Heart right ventricle (tissue), 16 donors: Measurements from ENCODE around the gene CORO1C. TPM values are rescaled to one million over a fixed set of nuclear protein-coding genes. Genes with fewer than 3 reads are reported as not detected.

Source experiments
- ATAC-seq, 8 donors: fragments of 200-7000 bp; cut with Tn5 transposase; one replicate each; pipeline ENCODE4 v1.9.1; 2020; ENCODE audit warnings: mild to moderate bottlenecking in 8 of 8, moderate library complexity in 8 of 8, moderate number of reproducible peaks in 1 of 8
- DNase-seq, 2 donors: peaks; one replicate each; pipeline ENCODE4 v3.0.0-alpha.2; 2020
- H3K27ac ChIP-seq, 10 donors: fragments of 200-600 bp; sonication (generic) in 2 of 10; one replicate each; pipeline versions ENCODE4 v1.5.0 to v1.8.0; 2020 to 2022; ENCODE audit warnings: mild to moderate bottlenecking in 3 of 10
- H3K27me3 ChIP-seq, 7 donors: fragments of 200-600 bp; one replicate each; pipeline ENCODE4 v1.8.0; 2021 to 2022; ENCODE audit warnings: mild to moderate bottlenecking in 2 of 7
- H3K36me3 ChIP-seq, 9 donors: fragments of 200-600 bp; sonication (generic) in 1 of 9; one replicate each; pipeline versions ENCODE4 v1.5.0 to v1.8.0; 2020 to 2022; ENCODE audit warnings: mild to moderate bottlenecking in 2 of 9
- H3K4me1 ChIP-seq, 9 donors: fragments of 200-600 bp; sonication (generic) in 1 of 9; one replicate each; pipeline versions ENCODE4 v1.5.0 to v1.8.0; 2020 to 2022; ENCODE audit warnings: mild to moderate bottlenecking in 4 of 9
- H3K4me3 ChIP-seq, 10 donors: fragments of 200-600 bp; sonication (generic) in 2 of 10; one replicate each; pipeline versions ENCODE4 v1.5.0 to v1.8.0; 2020 to 2022; ENCODE audit warnings: mild to moderate bottlenecking in 7 of 10, moderate library complexity in 2 of 10
- H3K9me3 ChIP-seq, 11 donors: fragments of 200-600 bp in 10 of 11; sonication (generic) in 2 of 11; one replicate each; pipeline versions ENCODE4 v1.5.0 to v1.8.0; 2013 to 2022; ENCODE audit warnings: mild to moderate bottlenecking in 2 of 11, control low read depth in 1 of 11, moderate library complexity in 1 of 11
- WGBS, 2 donors: extraction: QIAGEN DNeasy Blood & Tissue Kit; methylation state at CpG; one replicate each; pipeline ENCODE4 v1.1.7; 2013; ENCODE audit warnings: inconsistent platforms in 1 of 2; 5-methylcytosine and 5-hydroxymethylcytosine counted together
- intact Hi-C, 10 donors: fragments of 100-400 bp; cut with DNase I; formaldehyde crosslinking; loops; one replicate each; pipeline versions ENCODE4 v1.11.1 to v1.14.2; 2022
- polyA plus RNA-seq, 2 donors: library from polyadenylated mRNA; stranded (reverse); fragments of 200-250 nt; gene quantifications; one replicate each; pipeline ENCODE4 v1.2.3, GENCODE V29; 2013
- total RNA-seq, 10 donors: library from RNA; stranded (reverse); fragmentation: NEBNext Ultra II Directional in 3 of 10; extraction: Animal tissue kit (Norgen Biotek cat#: 25700) in 3 of 10; gene quantifications; one replicate each; pipeline versions ENCODE4 v1.2.1 to v1.2.4, GENCODE V29; 2021 to 2023
- TF ChIP-seq, protein P1 (sequence below), 9 donors: fragments of 200-600 bp; sonication (generic) in 2 of 9; IDR thresholded peaks; one replicate each; pipeline versions ENCODE4 v1.5.0 to v1.8.0; 2021 to 2022; ENCODE audit warnings: antibody characterized with exemption in 9 of 9, mild to moderate bottlenecking in 5 of 9, moderate library complexity in 1 of 9
- donor health status: Arrhythmogenic right ventricular cardiomyopathy.
- donor health status: ischemic (EF 13 %, LVEDD 7.1; RV severe dilation, severe dysfunction).
- donor health status: healthy with polysubstance abuse.
- donor health status: DM: no; HTN: yes; CAD: no.
- donor health status: DM: no; HTN: no; CAD: no.
- donor health status: ischemic (EF 25% LVEDD 6.9; RV normal size, moderate dysfunction).
- donor health status: ischemic (EF 25% LVEDD 5.7; RV mildly dilated, moderate dysfunction).
- donor health status: healthy.
- donor health status: DM: yes; HTN: yes; CAD: no.
- donor health status: Ischemic cardiomyopathy.
- donor health status: ischemic (EF 35%, LVEDD 5.7; RV mildly dilated, moderate dysfunction).
- donor health status: nonischemic (EF 11% LVEDD 7.7; RV severe dilation, severe dysfunction).
- donor health status: DM: yes; HTN: yes; CAD: no.
- donor health status: PGD.
- donor health status: ischemic (EF 29% LVEDD 5.4; RV normal size, mild dysfunction).
- donor health status: nonischemic (EF 23%, LVEDD 6.1; RV moderate dilation, normal function).

CORO1C gene
- total and polyA plus RNA-seq, 12 donors, result 25.5 to 88.6 (median 58.2) TPM

DNA sequence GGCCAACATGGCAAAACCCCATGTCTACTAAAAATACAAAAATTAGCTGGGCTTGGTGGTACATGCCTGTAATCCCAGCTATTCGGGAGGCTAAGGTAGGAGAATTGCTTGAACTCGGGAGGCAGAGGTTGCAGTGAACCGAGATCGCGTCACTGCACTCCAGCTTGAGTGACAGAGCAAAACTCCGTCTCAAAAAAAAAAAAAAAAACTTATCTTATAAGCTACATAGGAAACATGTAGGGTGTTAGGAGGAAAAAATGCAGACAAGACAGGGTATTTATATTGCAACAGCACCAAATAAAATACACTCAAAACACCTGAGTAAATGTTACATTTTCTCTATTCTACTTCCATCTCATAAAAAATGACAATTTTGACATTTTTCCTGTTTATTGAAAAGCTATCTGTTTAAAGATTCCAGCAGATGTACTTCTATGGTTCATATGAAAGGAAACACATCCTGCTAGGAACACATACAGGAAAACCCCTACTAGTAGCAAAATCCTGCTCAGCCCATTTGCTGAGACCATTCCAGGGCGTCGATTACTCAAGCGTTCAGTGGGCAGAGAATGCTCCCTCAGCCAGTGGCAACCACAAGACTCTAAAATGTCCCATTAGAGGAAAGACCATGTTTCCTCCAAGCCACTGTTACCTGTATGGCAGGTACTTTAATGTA is 19.7 kb downstream of the CORO1C start:
- no peaks in the 10 kb centered on the region for H3K9me3 ChIP-seq
- ATAC-seq, result peak in 5 of 8 donors; percentile 45 to 70 (median 52)
- H3K36me3 ChIP-seq, result peaks cover 0 to 5% (median 0%) of the 10 kb centered on the region in 9 donors
- H3K4me3 ChIP-seq, result no peak overlapping the region
- intact Hi-C loops, result no loop called here
- TF ChIP-seq, protein P1, sequence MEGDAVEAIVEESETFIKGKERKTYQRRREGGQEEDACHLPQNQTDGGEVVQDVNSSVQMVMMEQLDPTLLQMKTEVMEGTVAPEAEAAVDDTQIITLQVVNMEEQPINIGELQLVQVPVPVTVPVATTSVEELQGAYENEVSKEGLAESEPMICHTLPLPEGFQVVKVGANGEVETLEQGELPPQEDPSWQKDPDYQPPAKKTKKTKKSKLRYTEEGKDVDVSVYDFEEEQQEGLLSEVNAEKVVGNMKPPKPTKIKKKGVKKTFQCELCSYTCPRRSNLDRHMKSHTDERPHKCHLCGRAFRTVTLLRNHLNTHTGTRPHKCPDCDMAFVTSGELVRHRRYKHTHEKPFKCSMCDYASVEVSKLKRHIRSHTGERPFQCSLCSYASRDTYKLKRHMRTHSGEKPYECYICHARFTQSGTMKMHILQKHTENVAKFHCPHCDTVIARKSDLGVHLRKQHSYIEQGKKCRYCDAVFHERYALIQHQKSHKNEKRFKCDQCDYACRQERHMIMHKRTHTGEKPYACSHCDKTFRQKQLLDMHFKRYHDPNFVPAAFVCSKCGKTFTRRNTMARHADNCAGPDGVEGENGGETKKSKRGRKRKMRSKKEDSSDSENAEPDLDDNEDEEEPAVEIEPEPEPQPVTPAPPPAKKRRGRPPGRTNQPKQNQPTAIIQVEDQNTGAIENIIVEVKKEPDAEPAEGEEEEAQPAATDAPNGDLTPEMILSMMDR (IDR thresholded peaks at IDR 0.05), result no peak
- H3K27me3 ChIP-seq, result no peaks in the 10 kb centered on the region
- 61 to 67% methylated on average over 9 of the region's 9 CpGs for WGBS, 2 donors
- peak overlapping the region in 9 of 10 donors; percentile 1 to 78 (median 49) for H3K27ac ChIP-seq
- peaks cover 0 to 91% (median 66%) of the 10 kb centered on the region in 9 donors for H3K4me1 ChIP-seq
- DNase-seq, result no peak

DNA sequence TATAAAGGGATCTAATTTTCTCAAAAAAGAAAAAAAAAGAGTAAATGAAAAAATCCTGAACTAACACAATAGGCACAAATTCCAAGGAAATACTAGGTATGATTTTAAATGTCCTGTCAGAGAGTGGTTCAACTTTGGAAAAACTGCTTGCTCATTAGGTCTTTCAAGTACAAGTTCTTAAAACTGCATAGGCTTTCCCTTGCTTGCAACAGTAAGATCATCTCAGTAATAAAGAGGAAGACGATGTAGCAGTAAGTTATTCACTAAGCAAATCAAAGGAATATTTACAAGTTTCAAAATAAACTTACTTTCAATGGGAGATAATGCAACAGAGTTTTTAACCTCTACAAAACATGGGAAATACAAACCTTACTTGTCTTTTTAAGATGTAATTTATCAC is 21.6 kb downstream of the CORO1C start:
- Histone ChIP-seq H3K27ac (peak overlapping the region in 3 of 10 donors; percentile 5 to 78 (median 38)), H3K9me3 (no peaks in the 10 kb centered on the region), H3K4me1 (peaks cover 2 to 86% (median 57%) of the 10 kb centered on the region in 9 donors), H3K4me3 (no peak overlapping the region), H3K36me3 (peaks cover 0 to 8% (median 0%) of the 10 kb centered on the region in 9 donors), H3K27me3 (no peaks in the 10 kb centered on the region)
- DNase-seq, result no peak
- intact Hi-C loops, result no loop called here
- 46 to 63% methylated on average over 1 of the region's 1 CpG for WGBS, 2 donors
- ATAC-seq, result no peak
- TF ChIP-seq, protein P1 (IDR thresholded peaks at IDR 0.05), result no peak

GRCh38 chr12:108704527-108704926 is 26.8 kb downstream of the CORO1C start:
- no peak for DNase-seq
- intact Hi-C loops, result no loop called here
- Histone ChIP-seq H3K36me3 (peaks cover 0 to 23% (median 0%) of the 10 kb centered on the region in 9 donors), H3K27ac (peak overlapping the region in 1 of 10 donors; percentile 17), H3K4me3 (no peak overlapping the region), H3K4me1 (peaks cover 31 to 86% (median 64%) of the 10 kb centered on the region in 9 donors), H3K27me3 (no peaks in the 10 kb centered on the region), H3K9me3 (no peaks in the 10 kb centered on the region)
- WGBS, 2 donors, result 76 to 77% methylated on average over 5 of the region's 5 CpGs
- ATAC-seq, result no peak
- TF ChIP-seq, protein P1 (IDR thresholded peaks at IDR 0.05), result no peak

- intact Hi-C loops, result no loop called here
- H3K4me3 ChIP-seq, result no peak overlapping the region
- H3K4me1 ChIP-seq, result peaks cover 31 to 94% (median 70%) of the 10 kb centered on the region in 9 donors
- no peak for DNase-seq
- H3K27me3 ChIP-seq, result no peaks in the 10 kb centered on the region
- H3K9me3 ChIP-seq, result no peaks in the 10 kb centered on the region
- TF ChIP-seq, protein P1 (IDR thresholded peaks at IDR 0.05), result no peak
- peak in 5 of 8 donors; percentile 3 to 45 (median 18) for ATAC-seq
- peak overlapping the region in 9 of 10 donors; percentile 47 to 86 (median 67) for H3K27ac ChIP-seq
- peaks cover 0 to 40% (median 0%) of the 10 kb centered on the region in 9 donors for H3K36me3 ChIP-seq
- 29 to 38% methylated on average over 10 of the region's 10 CpGs for WGBS, 2 donors
Observed at GRCh38 chr12:108702595-108703320, 28.6 kb downstream of the CORO1C start.
